Glutamatergic neuron (in vitro differentiated cells): ENCODE data around the gene OAS1. TPM values are rescaled to one million over a fixed set of nuclear protein-coding genes. Genes with fewer than 3 reads are reported as not detected.

Experiments
- DNase-seq: peaks from one replicate; pipeline ENCODE4 v3.0.0; 2022
- H3K27ac Mint-ChIP-seq: one replicate; pipeline ENCODE4 v1.8.0; 2020; ENCODE audit warnings: mild to moderate bottlenecking, mixed read lengths, inconsistent platforms; ENCODE audit not compliant: unreplicated experiment
- H3K27me3 Mint-ChIP-seq: one replicate; pipeline ENCODE4 v1.8.0; 2020; ENCODE audit warnings: mild to moderate bottlenecking, moderate library complexity, mixed read lengths, inconsistent platforms; ENCODE audit not compliant: unreplicated experiment
- H3K36me3 Mint-ChIP-seq: one replicate; pipeline ENCODE4 v1.8.0; 2020; ENCODE audit warnings: mild to moderate bottlenecking, mixed read lengths, inconsistent platforms; ENCODE audit not compliant: unreplicated experiment
- H3K4me1 Mint-ChIP-seq: one replicate; pipeline ENCODE4 v1.8.0; 2020; ENCODE audit warnings: mild to moderate bottlenecking, low read depth, mixed read lengths, inconsistent platforms; ENCODE audit not compliant: unreplicated experiment
- H3K4me3 Mint-ChIP-seq: one replicate; pipeline ENCODE4 v1.8.0; 2020; ENCODE audit warnings: mild to moderate bottlenecking, mixed read lengths, inconsistent platforms; ENCODE audit not compliant: unreplicated experiment
- H3K9me3 Mint-ChIP-seq: one replicate; pipeline ENCODE4 v1.8.0; 2020; ENCODE audit warnings: mild to moderate bottlenecking, moderate library complexity, mixed read lengths, inconsistent platforms; ENCODE audit not compliant: unreplicated experiment
- total RNA-seq: library from RNA; stranded (reverse); fragmentation: NEBNext Ultra II Directional; extraction: Animal tissue kit (Norgen Biotek cat#: 25700); gene quantifications from one replicate; pipeline ENCODE4 v1.2.1, GENCODE V29; 2021; ENCODE audit not compliant: unreplicated experiment
- TF ChIP-seq, protein P1 (sequence below): fragments of 200-600 bp; sonication (generic); IDR thresholded peaks from one replicate; pipeline ENCODE4 v1.5.0; 2021; ENCODE audit not compliant: partially characterized antibody, unreplicated experiment

Gene OAS1
- total RNA-seq, 1 donor from 2014 or later = not detected

GRCh38 chr12:112928978-112929377 lies 22.2 kb downstream of the OAS1 start:
- Mint-ChIP-seq H3K27me3 (no peaks in the 10 kb centered on the region), H3K36me3 (no peaks in the 10 kb centered on the region), H3K4me1 (no peaks in the 10 kb centered on the region), H3K4me3 (no peak overlapping the region), H3K9me3 (no peaks in the 10 kb centered on the region), H3K27ac (no peak overlapping the region)
- no peak for DNase-seq
- TF ChIP-seq, protein P1, sequence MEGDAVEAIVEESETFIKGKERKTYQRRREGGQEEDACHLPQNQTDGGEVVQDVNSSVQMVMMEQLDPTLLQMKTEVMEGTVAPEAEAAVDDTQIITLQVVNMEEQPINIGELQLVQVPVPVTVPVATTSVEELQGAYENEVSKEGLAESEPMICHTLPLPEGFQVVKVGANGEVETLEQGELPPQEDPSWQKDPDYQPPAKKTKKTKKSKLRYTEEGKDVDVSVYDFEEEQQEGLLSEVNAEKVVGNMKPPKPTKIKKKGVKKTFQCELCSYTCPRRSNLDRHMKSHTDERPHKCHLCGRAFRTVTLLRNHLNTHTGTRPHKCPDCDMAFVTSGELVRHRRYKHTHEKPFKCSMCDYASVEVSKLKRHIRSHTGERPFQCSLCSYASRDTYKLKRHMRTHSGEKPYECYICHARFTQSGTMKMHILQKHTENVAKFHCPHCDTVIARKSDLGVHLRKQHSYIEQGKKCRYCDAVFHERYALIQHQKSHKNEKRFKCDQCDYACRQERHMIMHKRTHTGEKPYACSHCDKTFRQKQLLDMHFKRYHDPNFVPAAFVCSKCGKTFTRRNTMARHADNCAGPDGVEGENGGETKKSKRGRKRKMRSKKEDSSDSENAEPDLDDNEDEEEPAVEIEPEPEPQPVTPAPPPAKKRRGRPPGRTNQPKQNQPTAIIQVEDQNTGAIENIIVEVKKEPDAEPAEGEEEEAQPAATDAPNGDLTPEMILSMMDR = no peak

- no peak overlapping the region for H3K27ac Mint-ChIP-seq
- no peaks in the 10 kb centered on the region for H3K36me3 Mint-ChIP-seq
- no peaks in the 10 kb centered on the region for H3K9me3 Mint-ChIP-seq
- no peaks in the 10 kb centered on the region for H3K27me3 Mint-ChIP-seq
- no peaks in the 10 kb centered on the region for H3K4me1 Mint-ChIP-seq
- H3K4me3 Mint-ChIP-seq = no peak overlapping the region
- TF ChIP-seq, protein P1 = no peak
- DNase-seq = no peak
Observed at GRCh38 chr12:112929715-112930114, 23.0 kb downstream of the OAS1 start.

GRCh38 chr12:112930350-112930749 lies 23.6 kb downstream of the OAS1 start:
- no peaks in the 10 kb centered on the region for H3K27me3 Mint-ChIP-seq
- no peaks in the 10 kb centered on the region for H3K4me1 Mint-ChIP-seq
- TF ChIP-seq, protein P1 = no peak
- H3K9me3 Mint-ChIP-seq = no peaks in the 10 kb centered on the region
- H3K4me3 Mint-ChIP-seq = no peak overlapping the region
- H3K27ac Mint-ChIP-seq = no peak overlapping the region
- no peak for DNase-seq
- H3K36me3 Mint-ChIP-seq = no peaks in the 10 kb centered on the region

DNA sequence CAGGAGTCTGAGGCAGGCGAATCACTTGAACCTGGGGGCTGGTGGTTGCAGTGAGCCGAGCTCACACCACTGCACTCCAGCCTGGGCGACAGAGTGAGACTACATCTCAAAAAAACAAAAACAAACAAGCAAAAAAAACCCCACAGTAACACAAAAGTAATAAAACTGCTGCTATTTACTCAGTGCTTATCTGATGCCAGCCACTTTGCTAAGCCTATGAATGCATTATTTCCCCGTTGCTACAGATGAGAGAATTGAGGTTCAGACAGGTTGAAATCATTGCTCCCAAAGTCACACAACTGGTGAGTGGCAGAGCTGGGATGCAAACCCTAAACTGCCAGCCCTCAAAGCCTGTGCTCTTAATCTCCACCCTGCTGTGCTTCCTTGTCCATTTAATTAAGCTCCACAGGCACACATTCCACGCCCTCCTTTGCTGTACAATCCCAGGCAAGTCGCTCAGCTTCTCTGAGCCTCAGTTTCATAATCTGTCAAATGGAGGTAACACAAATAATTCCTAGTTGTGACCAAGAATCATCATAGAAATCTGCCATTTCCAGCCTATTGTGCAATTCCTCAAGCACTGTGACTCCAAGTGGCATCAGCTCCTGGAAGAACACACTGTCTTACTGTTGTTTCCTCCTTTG lies 25.8 kb downstream of the OAS1 start:
- TF ChIP-seq, protein P1 = no peak
- Mint-ChIP-seq H3K9me3 (no peaks in the 10 kb centered on the region), H3K4me1 (no peaks in the 10 kb centered on the region), H3K27me3 (no peaks in the 10 kb centered on the region), H3K27ac (no peak overlapping the region), H3K36me3 (no peaks in the 10 kb centered on the region), H3K4me3 (no peak overlapping the region)
- DNase-seq = no peak

- Mint-ChIP-seq H3K36me3 (no peaks in the 10 kb centered on the region), H3K4me3 (no peak overlapping the region), H3K4me1 (no peaks in the 10 kb centered on the region), H3K9me3 (no peaks in the 10 kb centered on the region), H3K27me3 (no peaks in the 10 kb centered on the region), H3K27ac (no peak overlapping the region)
- TF ChIP-seq, protein P1 = no peak
- DNase-seq = no peak
Observed at GRCh38 chr12:112933129-112933505, 26.4 kb downstream of the OAS1 start.
